ENCODE measurements around the gene RBMX.
"Not testable (repeated sequence)": the region's sequence is repeated elsewhere in the genome, so short reads cannot be mapped to it uniquely, and the experiment has no call there.

Gene RBMX

GRCh38 chrX:136880452-136881013 lies at the start of gene RBMX:
RBMX (minus strand) TSS chrX:136880725; CDS start chrX:136879427, 1,298 bp downstream.
- FAIRE-seq, result peak; percentile 39

DNA sequence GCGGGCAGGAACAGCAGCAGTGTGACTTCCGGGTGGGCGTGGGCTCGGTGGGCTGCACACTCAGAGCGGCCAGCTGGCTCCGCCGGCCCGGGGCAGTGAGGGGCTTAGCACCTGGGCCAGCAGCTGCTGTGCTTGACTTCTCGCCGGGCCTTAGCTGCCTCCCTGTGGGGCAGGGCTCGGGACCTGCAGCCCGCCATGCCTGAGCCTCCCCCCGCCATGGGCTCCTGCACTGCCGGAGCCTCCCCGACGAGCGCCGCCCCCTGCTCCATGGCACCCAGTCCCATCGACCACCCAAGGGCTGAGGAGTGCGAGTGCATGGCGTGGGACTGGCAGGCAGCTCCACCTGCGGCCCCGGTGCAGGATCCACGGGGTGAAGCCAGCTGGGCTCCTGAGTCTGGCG lies 40.9 kb upstream of the RBMX start:
- FAIRE-seq, result not testable (repeated sequence)

DNA sequence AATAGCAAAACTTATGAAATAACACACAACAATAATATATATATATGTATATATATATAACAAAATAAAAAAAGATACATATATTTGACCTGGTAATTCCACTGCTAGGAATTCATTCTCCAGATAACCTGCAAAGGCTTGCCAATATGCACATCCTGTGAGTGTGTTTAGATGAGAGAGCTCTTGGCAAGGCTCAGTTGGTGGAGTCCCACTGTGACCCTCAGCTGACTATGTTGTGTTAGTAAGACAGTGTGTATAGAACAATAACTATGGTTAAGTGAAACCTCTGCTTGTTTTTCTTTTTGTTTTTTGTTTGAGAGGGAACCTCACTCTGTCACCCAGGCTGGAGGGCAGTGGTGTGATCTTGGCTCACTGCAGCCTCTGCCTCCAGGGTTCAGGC lies 39.5 kb upstream of the RBMX start:
- no peak for FAIRE-seq

GRCh38 chrX:136916827-136917226 lies 36.3 kb upstream of the RBMX start:
- no peak for FAIRE-seq

DNA sequence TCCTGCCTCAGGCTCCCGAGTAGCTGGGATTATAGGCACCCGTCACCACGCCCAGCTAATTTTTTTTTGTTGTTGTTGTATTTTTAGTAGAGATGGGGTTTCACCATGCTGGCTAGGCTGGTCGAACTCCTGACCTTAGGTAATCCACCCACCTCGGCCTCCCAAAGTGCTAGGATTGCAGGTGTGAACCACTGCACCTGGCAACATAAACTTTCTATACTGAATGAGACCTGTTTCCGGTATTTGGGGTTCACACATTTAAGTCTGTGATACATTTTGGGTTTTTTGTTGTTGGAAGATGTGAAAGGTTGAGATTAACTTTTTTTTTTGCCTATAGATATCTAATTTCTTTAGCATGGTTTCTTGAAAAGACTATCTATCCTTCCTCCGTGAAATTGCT lies 31.1 kb upstream of the RBMX start:
- FAIRE-seq, result not testable (repeated sequence)

DNA sequence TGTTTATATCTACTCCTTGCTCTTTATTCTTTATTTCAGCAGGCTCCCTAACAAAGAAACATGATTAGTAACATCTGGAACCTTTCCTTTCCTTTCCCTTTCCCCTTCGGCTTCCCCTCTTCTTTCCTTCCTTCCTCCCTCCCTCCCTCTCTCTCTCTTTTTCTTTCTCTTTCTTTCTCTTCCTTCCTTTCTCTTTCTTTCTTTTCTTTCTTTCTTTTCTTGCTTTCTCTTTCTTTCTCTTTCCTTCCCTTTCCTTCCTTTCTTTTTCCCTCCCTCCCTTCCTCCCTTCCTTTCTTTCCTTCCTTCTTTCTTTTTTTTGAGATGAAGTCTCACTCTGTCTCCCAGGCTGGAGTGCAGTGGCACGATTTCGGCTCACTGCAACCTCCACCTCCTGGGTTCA lies 30.7 kb upstream of the RBMX start:
- no peak for FAIRE-seq

GRCh38 chrX:136910565-136911035 lies 30.1 kb upstream of the RBMX start:
- FAIRE-seq, result no peak

- peak; percentile 73 for FAIRE-seq
Observed at GRCh38 chrX:136909706-136910564, 29.4 kb upstream of the RBMX start.

- FAIRE-seq, result no peak
Observed at GRCh38 chrX:136909119-136909705, 28.7 kb upstream of the RBMX start.

- FAIRE-seq, result no peak
Observed at GRCh38 chrX:136907621-136908020, 27.1 kb upstream of the RBMX start.

- FAIRE-seq, result no peak
Observed at GRCh38 chrX:136906921-136907510, 26.5 kb upstream of the RBMX start.

DNA sequence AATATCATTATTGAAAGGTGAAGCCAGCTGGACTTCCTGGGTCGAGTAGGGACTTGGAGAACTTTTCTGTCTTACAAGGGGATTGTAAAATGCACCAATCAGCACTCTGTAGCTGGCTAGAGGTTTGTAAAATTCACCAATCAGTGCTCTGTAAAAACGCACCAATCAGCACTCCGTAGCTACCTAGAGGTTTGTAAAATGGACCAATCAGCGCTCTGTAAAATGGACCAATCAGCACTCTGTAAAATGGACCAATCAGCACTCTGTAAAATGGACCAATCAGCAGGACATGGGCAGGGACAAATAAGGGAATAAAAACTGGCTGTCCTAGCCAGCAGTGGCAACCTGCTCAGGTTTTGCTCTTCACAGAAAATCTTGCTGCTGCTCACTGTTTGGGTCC lies 23.5 kb upstream of the RBMX start:
- not testable (repeated sequence) for FAIRE-seq

- FAIRE-seq, result not testable (repeated sequence)
Observed at GRCh38 chrX:136900071-136900470, 19.5 kb upstream of the RBMX start.

GRCh38 chrX:136899221-136899620 lies 18.7 kb upstream of the RBMX start:
- FAIRE-seq, result no peak

DNA sequence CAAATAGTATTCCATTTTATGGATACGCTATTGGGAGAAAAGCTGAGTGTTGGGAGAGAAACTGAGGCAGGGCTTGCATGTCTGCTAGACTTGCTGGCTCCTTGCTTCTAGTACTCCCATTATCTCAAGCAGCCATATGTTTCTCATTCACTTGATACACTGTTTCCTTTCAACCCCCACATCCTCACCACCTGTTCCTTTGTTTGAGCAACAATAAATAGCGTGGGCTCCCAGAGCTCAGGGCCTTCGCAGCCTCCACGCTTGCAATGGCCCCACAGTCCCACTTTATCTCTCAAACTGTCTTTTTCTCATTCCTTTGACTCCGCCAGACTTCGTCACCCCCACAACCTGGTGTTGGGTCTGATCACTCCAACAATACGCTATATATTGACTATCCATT lies 18.2 kb upstream of the RBMX start:
- FAIRE-seq, result not testable (repeated sequence)

DNA sequence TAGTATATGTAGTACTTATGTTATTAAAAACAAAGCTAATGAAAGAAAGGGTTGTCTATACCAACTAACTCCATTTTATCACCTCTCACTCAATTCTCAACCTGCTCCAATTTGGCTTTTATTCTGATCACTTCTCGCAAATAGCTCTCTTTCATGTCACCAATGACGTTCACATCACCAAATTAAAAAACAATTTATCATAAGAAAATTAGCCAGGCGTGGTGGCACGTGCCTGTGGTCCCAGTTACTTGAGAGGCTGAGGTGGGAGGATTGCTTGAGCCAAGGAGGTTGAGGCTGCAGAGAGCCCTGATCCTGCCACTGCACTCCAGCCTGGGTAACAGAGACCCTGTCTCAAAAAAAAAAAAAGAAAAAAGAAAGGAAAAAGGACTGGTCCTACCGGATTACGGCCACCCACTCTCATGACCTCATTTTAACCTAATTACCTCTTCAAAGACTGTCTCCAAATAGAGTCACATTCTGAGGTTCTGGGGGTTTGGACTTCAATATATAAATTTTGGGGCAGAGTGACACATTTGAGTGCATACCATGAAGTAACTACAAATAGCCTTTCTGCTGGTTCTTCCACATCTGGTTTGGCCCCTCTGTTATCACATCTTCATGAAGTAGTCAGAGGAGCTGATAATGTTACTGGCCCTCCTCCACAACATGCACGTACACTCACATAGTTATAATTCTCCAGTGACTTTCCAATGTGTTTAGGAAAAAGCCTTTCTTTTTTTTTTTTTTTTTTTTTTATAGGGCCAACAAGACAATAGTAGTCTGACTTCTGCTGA lies 15.8 kb upstream of the RBMX start:
- no peak for FAIRE-seq

DNA sequence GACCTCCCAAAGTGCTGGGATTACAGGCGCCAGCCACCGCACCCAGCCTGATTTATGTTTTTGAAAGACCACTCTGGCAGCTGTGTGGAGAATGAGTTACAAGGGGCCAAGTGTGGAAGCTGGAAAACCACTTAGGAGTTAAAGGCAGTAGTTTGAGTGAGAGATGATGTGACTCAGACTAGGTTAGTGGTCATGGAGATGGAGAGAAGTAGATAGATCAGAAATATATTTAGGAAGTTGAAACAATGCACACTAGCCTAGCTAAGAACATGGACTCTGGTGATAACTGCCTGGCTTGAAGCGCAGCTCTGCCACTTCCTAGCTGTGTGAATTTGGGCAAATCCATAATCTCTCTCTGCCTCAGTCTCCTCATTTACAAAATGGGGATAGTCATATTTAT lies 11.9 kb upstream of the RBMX start:
- no peak for FAIRE-seq

- FAIRE-seq, result not testable (repeated sequence)
Observed at GRCh38 chrX:136890596-136890995, 10.1 kb upstream of the RBMX start.

DNA sequence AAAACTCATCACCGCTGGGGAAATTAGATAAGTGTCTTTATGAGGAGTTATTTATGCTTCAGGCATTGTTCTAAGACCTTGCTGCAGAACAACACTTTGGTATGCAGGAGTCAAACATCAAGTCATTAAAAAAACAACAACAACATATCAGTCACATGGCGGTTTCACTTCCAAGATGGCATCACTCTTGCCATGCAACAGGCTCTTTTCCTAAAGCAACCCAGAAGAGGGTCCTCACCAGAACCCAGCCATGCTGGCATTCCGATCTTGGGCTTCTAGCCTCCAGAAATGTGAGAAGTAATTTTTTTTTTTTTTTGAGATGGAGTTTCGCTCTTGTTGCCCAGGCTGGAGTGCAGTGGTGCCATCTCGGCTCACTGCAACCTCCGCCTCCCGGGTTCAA lies 8.7 kb upstream of the RBMX start:
- FAIRE-seq, result no peak

DNA sequence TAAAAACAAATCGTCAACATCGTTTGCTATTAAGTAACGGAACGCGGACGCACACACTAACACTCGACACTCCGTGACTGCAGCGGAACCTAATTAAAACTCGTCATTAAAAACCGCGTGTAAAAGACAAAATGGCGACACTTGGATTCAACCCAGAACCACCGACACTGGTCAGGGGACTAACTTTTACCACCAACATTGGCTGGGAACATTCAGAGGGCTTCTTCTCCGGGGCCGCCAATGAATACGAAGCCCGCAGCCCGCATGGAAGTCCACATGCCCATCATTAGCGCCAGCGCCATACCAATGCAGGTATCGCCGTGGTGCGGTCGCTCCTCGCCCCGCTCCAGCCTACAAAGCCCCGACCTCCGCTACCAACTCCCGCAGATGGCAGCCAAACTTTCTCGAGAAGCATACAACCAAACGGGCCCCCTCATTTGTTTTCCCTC lies 498 bp downstream of the RBMX start:
- no peak for FAIRE-seq

- FAIRE-seq, result no peak
Observed at GRCh38 chrX:136879001-136879687, 1.4 kb downstream of the RBMX start.

GRCh38 chrX:136878423-136878822 lies 2.1 kb downstream of the RBMX start:
- FAIRE-seq, result no peak
